Neural progenitor cell (in vitro differentiated cells): ENCODE results near the gene ADCY2. TPM values are rescaled to one million over a fixed set of nuclear protein-coding genes. Genes with fewer than 3 reads are reported as not detected.

ENCODE experiments used
- DNase-seq: peaks from one replicate; pipeline ENCODE4 v3.0.0-alpha.2; 2016; ENCODE audit warnings: low spot score
- H2AFZ ChIP-seq: fragments of 200-600 bp; sonication (generic); replicated peaks from 2 replicates; pipeline ENCODE4 v1.6.1; 2016; ENCODE audit warnings: antibody characterized with exemption
- H3F3A ChIP-seq: fragments of 200-600 bp; sonication (generic); 2 replicates; pipeline ENCODE4 v1.6.1; 2016; ENCODE audit warnings: antibody characterized with exemption, low read depth
- H3K27ac ChIP-seq: fragments of 200-600 bp; sonication (generic); 2 replicates; pipeline ENCODE4 v1.5.1; 2016; ENCODE audit warnings: mild to moderate bottlenecking
- H3K27me3 ChIP-seq: fragments of 200-600 bp; sonication (generic); 2 replicates; pipeline ENCODE4 v1.6.1; 2016; ENCODE audit warnings: mild to moderate bottlenecking, moderate library complexity
- H3K36me3 ChIP-seq: fragments of 200-600 bp; sonication (generic); 2 replicates; pipeline ENCODE4 v1.5.1; 2016
- H3K4me1 ChIP-seq: fragments of 200-600 bp; sonication (generic); 2 replicates; pipeline ENCODE4 v1.6.1; 2016; ENCODE audit warnings: mixed run types
- H3K4me2 ChIP-seq: fragments of 200-600 bp; sonication (generic); 2 replicates; pipeline ENCODE4 v1.6.1; 2016
- H3K4me3 ChIP-seq: fragments of 200-600 bp; sonication (generic); 2 replicates; pipeline ENCODE4 v1.5.1; 2016
- H3K79me2 ChIP-seq: fragments of 200-600 bp; sonication (generic); 2 replicates; pipeline ENCODE4 v1.6.1; 2016; ENCODE audit warnings: low read depth
- H3K9ac ChIP-seq: fragments of 200-600 bp; sonication (generic); 2 replicates; pipeline ENCODE4 v1.6.1; 2016
- H3K9me3 ChIP-seq: fragments of 200-600 bp; sonication (generic); 2 replicates; pipeline ENCODE4 v1.5.1; 2016; ENCODE audit warnings: low read depth
- H4K20me1 ChIP-seq: fragments of 200-600 bp; sonication (generic); 2 replicates; pipeline ENCODE4 v1.6.1; 2016; ENCODE audit warnings: low read depth
- H3K27ac Mint-ChIP-seq: 3 replicates; pipeline ENCODE4 v1.8.0; 2021; ENCODE audit warnings: mixed read lengths
- H3K27me3 Mint-ChIP-seq: 2 replicates; pipeline ENCODE4 v1.8.0; 2022; ENCODE audit warnings: low read depth, mild to moderate bottlenecking, inconsistent platforms, moderate library complexity, mixed read lengths; ENCODE audit not compliant: insufficient read depth
- H3K36me3 Mint-ChIP-seq: 3 replicates; pipeline ENCODE4 v1.8.0; 2021; ENCODE audit warnings: mixed read lengths
- H3K4me1 Mint-ChIP-seq: 3 replicates; pipeline ENCODE4 v1.8.0; 2021; ENCODE audit warnings: mixed read lengths
- H3K4me3 Mint-ChIP-seq: 3 replicates; pipeline ENCODE4 v1.8.0; 2021; ENCODE audit warnings: mild to moderate bottlenecking, moderate library complexity, mixed read lengths
- H3K9me3 Mint-ChIP-seq: 3 replicates; pipeline ENCODE4 v1.8.0; 2020; ENCODE audit warnings: mixed read lengths
- EZH2 ChIP-seq: fragments of 200-600 bp; sonication (generic); IDR thresholded peaks from 2 replicates; pipeline ENCODE4 v1.6.1; 2017; ENCODE audit warnings: antibody characterized with exemption, mild to moderate bottlenecking, moderate library complexity
- EZH2phosphoT487 ChIP-seq: fragments of 200-600 bp; sonication (generic); IDR thresholded peaks from 2 replicates; pipeline ENCODE4 v1.6.1; 2017; ENCODE audit warnings: antibody characterized with exemption
- total RNA-seq: library from RNA; depleted of rRNA; stranded (reverse); fragments of >200 nt; gene quantifications from 2 replicates; pipeline ENCODE4 v1.2.3, GENCODE V29; 2015; ENCODE audit warnings: low replicate concordance
- TF ChIP-seq, protein P1 (sequence below): fragments of 200-600 bp; sonication (generic); IDR thresholded peaks from 2 replicates; pipeline ENCODE4 v1.5.1; 2017; ENCODE audit warnings: antibody characterized with exemption, mild to moderate bottlenecking

The ADCY2 gene
- total RNA-seq, 1 donor from 2014 or later, result 1.2 TPM

- no peak overlapping the region for H3K4me3 Mint-ChIP-seq
- no peak overlapping the region for H3K27ac Mint-ChIP-seq
- no peaks in the 10 kb centered on the region for H3K4me1 Mint-ChIP-seq
These were observed 34.3 kb upstream of the ADCY2 start for GRCh38 chr5:7361593-7361992.

DNA sequence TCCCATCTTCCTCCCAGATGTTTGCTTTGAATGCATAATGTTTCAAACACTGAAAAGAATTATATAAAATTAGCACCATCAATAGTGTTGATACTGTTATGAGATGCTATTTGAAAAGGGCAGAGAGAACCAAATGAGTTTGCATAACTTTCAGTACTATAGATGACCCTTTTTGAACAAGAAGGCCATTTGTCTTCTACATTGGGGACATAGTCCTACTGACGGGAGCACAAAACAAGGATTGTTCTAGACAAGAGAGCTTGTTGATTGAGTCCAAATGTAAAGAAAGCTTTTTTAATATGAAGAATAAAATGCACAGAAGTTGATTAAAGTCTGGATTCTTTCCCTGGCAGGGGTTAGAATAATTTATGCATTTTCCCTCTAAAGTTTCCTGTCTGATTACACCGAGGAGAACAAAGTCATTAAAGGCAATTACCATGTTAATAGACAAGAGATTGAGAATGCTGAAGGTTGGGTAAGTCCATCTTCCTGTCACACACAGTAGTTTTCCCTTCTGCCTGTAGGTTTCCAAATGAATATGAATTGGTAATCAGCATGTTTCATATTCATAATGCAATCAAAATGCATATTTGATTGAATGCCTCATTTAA, 32.8 kb upstream of the ADCY2 start:
- H3F3A ChIP-seq, result no peaks in the 10 kb centered on the region
- H2AFZ ChIP-seq, result no peak overlapping the region
- H3K79me2 ChIP-seq, result no peaks in the 10 kb centered on the region
- H3K4me1 ChIP-seq, result no peaks in the 10 kb centered on the region
- H3K27ac ChIP-seq, result no peak overlapping the region
- DNase-seq, result no peak
- TF ChIP-seq, protein P1, sequence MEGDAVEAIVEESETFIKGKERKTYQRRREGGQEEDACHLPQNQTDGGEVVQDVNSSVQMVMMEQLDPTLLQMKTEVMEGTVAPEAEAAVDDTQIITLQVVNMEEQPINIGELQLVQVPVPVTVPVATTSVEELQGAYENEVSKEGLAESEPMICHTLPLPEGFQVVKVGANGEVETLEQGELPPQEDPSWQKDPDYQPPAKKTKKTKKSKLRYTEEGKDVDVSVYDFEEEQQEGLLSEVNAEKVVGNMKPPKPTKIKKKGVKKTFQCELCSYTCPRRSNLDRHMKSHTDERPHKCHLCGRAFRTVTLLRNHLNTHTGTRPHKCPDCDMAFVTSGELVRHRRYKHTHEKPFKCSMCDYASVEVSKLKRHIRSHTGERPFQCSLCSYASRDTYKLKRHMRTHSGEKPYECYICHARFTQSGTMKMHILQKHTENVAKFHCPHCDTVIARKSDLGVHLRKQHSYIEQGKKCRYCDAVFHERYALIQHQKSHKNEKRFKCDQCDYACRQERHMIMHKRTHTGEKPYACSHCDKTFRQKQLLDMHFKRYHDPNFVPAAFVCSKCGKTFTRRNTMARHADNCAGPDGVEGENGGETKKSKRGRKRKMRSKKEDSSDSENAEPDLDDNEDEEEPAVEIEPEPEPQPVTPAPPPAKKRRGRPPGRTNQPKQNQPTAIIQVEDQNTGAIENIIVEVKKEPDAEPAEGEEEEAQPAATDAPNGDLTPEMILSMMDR, result no peak
- TF ChIP-seq EZH2 (no peak), EZH2phosphoT487 (no peak)
- no peaks in the 10 kb centered on the region for H3K4me1 Mint-ChIP-seq
- no peaks in the 10 kb centered on the region for H3K36me3 ChIP-seq
- no peak overlapping the region for H3K4me3 Mint-ChIP-seq
- no peaks in the 10 kb centered on the region for H3K9me3 ChIP-seq
- no peak overlapping the region for H3K9ac ChIP-seq
- no peak overlapping the region for H3K27ac Mint-ChIP-seq
- H3K36me3 Mint-ChIP-seq, result no peaks in the 10 kb centered on the region
- peaks cover 6% of the 10 kb centered on the region for H3K9me3 Mint-ChIP-seq
- no peak overlapping the region for H3K4me3 ChIP-seq
- no peaks in the 10 kb centered on the region for H4K20me1 ChIP-seq
- no peaks in the 10 kb centered on the region for H3K27me3 ChIP-seq
- peaks cover 5% of the 10 kb centered on the region for H3K27me3 Mint-ChIP-seq
- H3K4me2 ChIP-seq, result no peak overlapping the region

More at GRCh38 chr5:7361593-7361992, 34.3 kb upstream of the ADCY2 start:
- Mint-ChIP-seq H3K9me3 (peaks cover 4% of the 10 kb centered on the region), H3K27me3 (peaks cover 5% of the 10 kb centered on the region), H3K36me3 (no peaks in the 10 kb centered on the region)
- Histone ChIP-seq H3K79me2 (no peaks in the 10 kb centered on the region), H2AFZ (no peak overlapping the region), H3K4me2 (no peak overlapping the region), H3K4me1 (no peaks in the 10 kb centered on the region), H3K27ac (no peak overlapping the region), H3K4me3 (no peak overlapping the region), H4K20me1 (no peaks in the 10 kb centered on the region), H3F3A (no peaks in the 10 kb centered on the region), H3K9ac (no peak overlapping the region), H3K36me3 (no peaks in the 10 kb centered on the region), H3K27me3 (no peaks in the 10 kb centered on the region), H3K9me3 (no peaks in the 10 kb centered on the region)
- TF ChIP-seq, protein P1, result no peak
- TF ChIP-seq EZH2 (no peak), EZH2phosphoT487 (no peak)
- no peak for DNase-seq

- no peak for DNase-seq
- Mint-ChIP-seq H3K9me3 (peaks cover 6% of the 10 kb centered on the region), H3K27ac (no peak overlapping the region), H3K4me3 (no peak overlapping the region), H3K36me3 (no peaks in the 10 kb centered on the region), H3K27me3 (peaks cover 3% of the 10 kb centered on the region), H3K4me1 (no peaks in the 10 kb centered on the region)
- Histone ChIP-seq H3K4me2 (no peak overlapping the region), H3K9ac (no peak overlapping the region), H3K9me3 (no peaks in the 10 kb centered on the region), H3K79me2 (no peaks in the 10 kb centered on the region), H3K27ac (no peak overlapping the region), H2AFZ (no peak overlapping the region), H4K20me1 (no peaks in the 10 kb centered on the region), H3F3A (no peaks in the 10 kb centered on the region), H3K4me1 (no peaks in the 10 kb centered on the region), H3K27me3 (no peaks in the 10 kb centered on the region), H3K36me3 (no peaks in the 10 kb centered on the region), H3K4me3 (no peak overlapping the region)
- TF ChIP-seq EZH2 (no peak), EZH2phosphoT487 (no peak)
- TF ChIP-seq, protein P1, result no peak
These were observed 31.6 kb upstream of the ADCY2 start for GRCh38 chr5:7364226-7364875.
